ENCODE results near the gene COX14. TPM values are rescaled to one million over a fixed set of nuclear protein-coding genes. Genes with fewer than 3 reads are reported as not detected.

Gene COX14
- total RNA-seq, 1 donor from 2014 or later = 30.1 TPM

DNA sequence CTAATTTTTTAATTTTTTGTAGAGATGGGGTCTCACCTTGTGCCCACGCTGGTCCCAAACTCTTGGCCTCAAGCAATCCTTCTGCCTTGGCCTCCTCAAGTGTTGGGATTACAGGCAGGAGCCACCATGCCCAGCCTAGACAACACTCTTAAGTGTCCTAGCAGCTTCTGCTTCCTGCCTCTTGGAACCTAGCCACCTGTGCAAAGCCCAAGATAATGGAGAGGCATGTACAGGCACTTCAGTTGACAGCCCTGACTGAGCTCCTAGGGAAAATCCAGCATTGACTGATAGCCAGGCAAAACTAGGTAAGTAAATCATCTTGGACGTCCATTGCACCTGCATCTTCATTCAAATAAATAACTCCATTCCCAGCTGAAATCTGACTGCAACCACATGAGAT lies 15.5 kb downstream of the COX14 start:
- DNase-seq (ENCODE audit: low spot score, unreplicated experiment) = no peak
- no peak overlapping the region for H3K4me3 Mint-ChIP-seq (ENCODE audit: low read depth)
- peaks cover 5% of the 10 kb centered on the region for H3K4me1 Mint-ChIP-seq (ENCODE audit: low read depth)
- peak overlapping the region; percentile 11 for H3K27ac Mint-ChIP-seq
- no peaks in the 10 kb centered on the region for H3K9me3 Mint-ChIP-seq (ENCODE audit: low read depth)
- no peaks in the 10 kb centered on the region for H3K27me3 Mint-ChIP-seq
- TF ChIP-seq CTCF (IDR thresholded peaks at IDR 0.05; ENCODE audit: unreplicated experiment) = no peak
- H3K36me3 Mint-ChIP-seq (ENCODE audit: insufficient read depth) = peaks cover 22% of the 10 kb centered on the region

GRCh38 chr12:50129290-50129689 lies 17.3 kb downstream of the COX14 start:
- no peak for TF ChIP-seq CTCF (IDR thresholded peaks at IDR 0.05; ENCODE audit: unreplicated experiment)
- Mint-ChIP-seq H3K27ac (no peak overlapping the region), H3K36me3 (ENCODE audit: insufficient read depth) (peaks cover 23% of the 10 kb centered on the region), H3K9me3 (ENCODE audit: low read depth) (no peaks in the 10 kb centered on the region), H3K4me3 (ENCODE audit: low read depth) (no peak overlapping the region), H3K4me1 (ENCODE audit: low read depth) (peaks cover 4% of the 10 kb centered on the region), H3K27me3 (no peaks in the 10 kb centered on the region)
- DNase-seq (ENCODE audit: low spot score, unreplicated experiment) = no peak

DNA sequence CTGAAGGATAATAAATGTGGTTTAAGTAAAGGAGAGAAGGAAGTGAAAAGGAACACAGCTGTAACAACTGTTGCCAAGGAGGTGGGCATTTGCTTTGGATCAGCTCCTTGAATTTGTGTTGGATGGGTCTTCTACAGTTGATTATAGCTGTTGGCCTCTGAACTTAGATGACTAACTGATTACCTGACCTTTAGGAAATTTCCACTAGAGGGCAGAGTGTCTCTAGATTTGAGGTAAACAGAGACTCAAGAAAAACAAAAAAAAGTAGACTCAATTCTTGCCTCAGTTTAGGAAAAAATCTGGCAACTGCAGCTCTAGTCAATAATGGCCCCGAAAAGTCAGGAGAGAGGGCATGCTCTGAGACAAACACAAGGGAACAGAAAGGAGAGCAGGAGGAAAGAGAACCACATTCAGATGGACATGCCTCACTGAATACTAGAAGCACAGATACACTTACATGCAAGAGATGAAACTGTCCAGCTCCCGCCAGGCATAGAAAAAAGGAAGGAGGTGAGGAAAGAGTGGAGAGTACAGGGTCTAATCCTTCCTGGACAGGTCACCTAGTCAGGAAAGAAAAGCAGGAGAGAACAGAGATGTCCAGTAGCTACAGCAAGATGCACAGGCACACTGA lies 20.6 kb downstream of the COX14 start:
- no peaks in the 10 kb centered on the region for H3K4me1 Mint-ChIP-seq (ENCODE audit: low read depth)
- H3K27me3 Mint-ChIP-seq = no peaks in the 10 kb centered on the region
- no peak for DNase-seq (ENCODE audit: low spot score, unreplicated experiment)
- peaks cover 23% of the 10 kb centered on the region for H3K36me3 Mint-ChIP-seq (ENCODE audit: insufficient read depth)
- H3K27ac Mint-ChIP-seq = no peak overlapping the region
- TF ChIP-seq CTCF (IDR thresholded peaks at IDR 0.05; ENCODE audit: unreplicated experiment) = peak; percentile 78
- no peak overlapping the region for H3K4me3 Mint-ChIP-seq (ENCODE audit: low read depth)
- no peaks in the 10 kb centered on the region for H3K9me3 Mint-ChIP-seq (ENCODE audit: low read depth)

GRCh38 chr12:50142993-50143392 lies 31.0 kb downstream of the COX14 start:
- H3K36me3 Mint-ChIP-seq (ENCODE audit: insufficient read depth) = peaks cover 14% of the 10 kb centered on the region
- H3K4me3 Mint-ChIP-seq (ENCODE audit: low read depth) = no peak overlapping the region
- no peak for TF ChIP-seq CTCF (IDR thresholded peaks at IDR 0.05; ENCODE audit: unreplicated experiment)
- H3K4me1 Mint-ChIP-seq (ENCODE audit: low read depth) = peaks cover 20% of the 10 kb centered on the region
- no peak for DNase-seq (ENCODE audit: low spot score, unreplicated experiment)
- H3K9me3 Mint-ChIP-seq (ENCODE audit: low read depth) = no peaks in the 10 kb centered on the region
- no peaks in the 10 kb centered on the region for H3K27me3 Mint-ChIP-seq
- H3K27ac Mint-ChIP-seq = peak overlapping the region; percentile 92

- Mint-ChIP-seq H3K4me1 (ENCODE audit: low read depth) (peaks cover 20% of the 10 kb centered on the region), H3K9me3 (ENCODE audit: low read depth) (no peaks in the 10 kb centered on the region), H3K27ac (no peak overlapping the region), H3K4me3 (ENCODE audit: low read depth) (no peak overlapping the region), H3K36me3 (ENCODE audit: insufficient read depth) (peaks cover 11% of the 10 kb centered on the region), H3K27me3 (no peaks in the 10 kb centered on the region)
- TF ChIP-seq CTCF (IDR thresholded peaks at IDR 0.05; ENCODE audit: unreplicated experiment) = no peak
- no peak for DNase-seq (ENCODE audit: low spot score, unreplicated experiment)
Observed at GRCh38 chr12:50145439-50145838, 33.4 kb downstream of the COX14 start.

Measured in progenitor cell of endocrine pancreas (in vitro differentiated cells).